HEK293T (cell line): Measurements from ENCODE around the gene TMCO1.

Source experiments
- CTCF ChIA-PET: fragments of 350-600 bp; formaldehyde crosslinking; extraction: SDS; loops from one replicate; lab custom pipeline; 2021; ENCODE audit warnings: antibody characterized with exemption, inconsistent platforms; lab: Yijun Ruan, JAX
- POLR2A ChIA-PET: fragments of 350-600 bp; formaldehyde crosslinking; extraction: SDS; loops from one replicate; lab custom pipeline; 2020; ENCODE audit warnings: antibody characterized with exemption, inconsistent platforms; lab: Yijun Ruan, JAX
- DNase-seq: peaks from one replicate; pipeline ENCODE4 v3.0.0; 2012; ENCODE audit warnings: mixed read lengths; ENCODE audit errors: extremely low spot score
- ARNT ChIP-seq: fragments of 450-650 bp; IDR thresholded peaks from 2 replicates; pipeline ENCODE4 v1.6.1; 2017; ENCODE audit warnings: mild to moderate bottlenecking
- BHLHE40 ChIP-seq: fragments of 450-650 bp; IDR thresholded peaks from 2 replicates; pipeline ENCODE4 v1.6.1; 2016; ENCODE audit warnings: mild to moderate bottlenecking, moderate library complexity, borderline replicate concordance
- CTBP1 ChIP-seq: fragments of 450-650 bp; IDR thresholded peaks from 2 replicates; pipeline ENCODE4 v1.6.1; 2016; ENCODE audit warnings: borderline replicate concordance
- ELF4 ChIP-seq: fragments of 450-650 bp; IDR thresholded peaks from 2 replicates; pipeline ENCODE4 v1.6.1; 2017; ENCODE audit warnings: antibody characterized with exemption
- FOXA1 ChIP-seq: fragments of 450-650 bp; IDR thresholded peaks from 2 replicates; pipeline ENCODE4 v1.6.1; 2016; ENCODE audit warnings: mild to moderate bottlenecking
- FOXK2 ChIP-seq: fragments of 450-650 bp; IDR thresholded peaks from 2 replicates; pipeline ENCODE4 v1.6.1; 2016; ENCODE audit warnings: mild to moderate bottlenecking
- FOXM1 ChIP-seq: fragments of 450-650 bp; IDR thresholded peaks from 2 replicates; pipeline ENCODE4 v1.6.1; 2017; ENCODE audit warnings: mild to moderate bottlenecking, borderline replicate concordance
- HDGF ChIP-seq: fragments of 450-650 bp; IDR thresholded peaks from 2 replicates; pipeline ENCODE4 v1.6.1; 2017; ENCODE audit warnings: antibody characterized with exemption, borderline replicate concordance
- L3MBTL2 ChIP-seq: fragments of 450-650 bp; conservative IDR thresholded peaks from 2 replicates; pipeline ENCODE4 v1.6.1; 2016; ENCODE audit warnings: mild to moderate bottlenecking
- LEF1 ChIP-seq: fragments of 450-650 bp; IDR thresholded peaks from 2 replicates; pipeline ENCODE4 v1.6.1; 2017; ENCODE audit warnings: mild to moderate bottlenecking, borderline replicate concordance
- NFRKB ChIP-seq: fragments of 450-650 bp; IDR thresholded peaks from 2 replicates; pipeline ENCODE4 v1.6.1; 2016; ENCODE audit warnings: mild to moderate bottlenecking, moderate library complexity
- PKNOX1 ChIP-seq: fragments of 450-650 bp; IDR thresholded peaks from 2 replicates; pipeline ENCODE4 v1.6.1; 2016
- SP1 ChIP-seq: fragments of 450-650 bp; IDR thresholded peaks from 2 replicates; pipeline ENCODE4 v1.6.1; 2017
- SUZ12 ChIP-seq: fragments of 450-650 bp; IDR thresholded peaks from 2 replicates; pipeline ENCODE4 v1.6.1; 2016; ENCODE audit warnings: mild to moderate bottlenecking
- TARDBP ChIP-seq: fragments of 450-650 bp; IDR thresholded peaks from 2 replicates; pipeline ENCODE4 v1.6.1; 2016
- ZNF384 ChIP-seq: fragments of 450-650 bp; IDR thresholded peaks from 2 replicates; pipeline ENCODE4 v1.6.1; 2016

The TMCO1 gene

DNA sequence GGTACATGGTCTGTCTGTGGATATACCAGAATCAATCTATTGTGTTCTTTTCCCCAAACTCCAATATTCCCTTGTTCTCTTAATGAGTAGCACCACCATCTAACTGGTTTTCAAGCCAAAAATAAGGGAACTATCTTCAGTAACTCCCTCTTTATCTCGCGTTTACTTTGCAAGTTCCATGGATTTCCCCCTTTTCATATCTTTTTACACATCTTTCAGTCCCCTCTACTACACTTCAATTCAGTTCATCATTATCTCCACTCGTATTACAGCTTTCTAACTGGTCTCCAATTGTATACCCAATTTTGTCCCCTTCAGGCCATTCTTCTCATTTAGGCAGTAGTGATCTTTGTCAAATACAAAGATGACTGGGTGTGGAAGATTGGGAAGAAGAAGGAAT, 4.1 kb upstream of the TMCO1 start:
- POLR2A ChIA-PET = interaction anchor here (0.6 kb wide), 1 partner anchor 56 kb away, joined by 3 read pairs; no protein-coding TSS in a partner anchor
- no peak for TF ChIP-seq SP1
- no peak for TF ChIP-seq FOXK2
- no peak for TF ChIP-seq PKNOX1
- no peak for TF ChIP-seq NFRKB
- TF ChIP-seq ARNT = no peak
- no peak for TF ChIP-seq TARDBP
- no peak for TF ChIP-seq FOXM1
- TF ChIP-seq L3MBTL2 = no peak
- no peak for TF ChIP-seq SUZ12
- no peak for TF ChIP-seq HDGF
- no peak for DNase-seq
- CTCF ChIA-PET = no interaction called here

DNA sequence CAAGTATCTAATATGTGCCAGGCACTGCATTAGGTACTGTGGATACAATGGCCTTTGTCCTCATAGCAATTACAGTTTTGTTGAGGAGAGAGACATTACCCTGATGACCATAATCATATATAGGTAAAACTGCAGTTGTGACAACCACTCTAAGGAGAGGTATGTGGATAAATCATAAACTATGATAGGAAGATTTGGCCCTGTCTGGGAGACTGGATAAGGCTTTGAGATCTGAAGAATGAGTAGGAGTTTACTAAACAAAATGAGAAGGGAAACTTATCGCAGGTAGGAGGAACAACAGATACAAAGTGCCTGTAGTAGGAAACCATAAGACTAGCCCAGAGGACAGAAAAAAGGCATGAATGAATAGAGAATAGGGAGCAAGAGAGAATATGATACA, 4.4 kb downstream of the TMCO1 start:
- ChIA-PET POLR2A (no interaction called here), CTCF (no interaction called here)
- DNase-seq = no peak
- TF ChIP-seq TARDBP (no peak), NFRKB (no peak), CTBP1 (no peak), HDGF (no peak), ELF4 (no peak), LEF1 (no peak), PKNOX1 (no peak)

- no peak for DNase-seq
- TF ChIP-seq CTBP1 (no peak), NFRKB (no peak), SUZ12 (no peak), PKNOX1 (no peak), FOXM1 (no peak), TARDBP (no peak), ARNT (no peak)
- POLR2A ChIA-PET = no interaction called here
- CTCF ChIA-PET = no interaction called here
Measured at GRCh38 chr1:165763442-165763841, 5.2 kb downstream of the TMCO1 start.

GRCh38 chr1:165762725-165763124, 5.9 kb downstream of the TMCO1 start:
- TF ChIP-seq NFRKB = no peak
- no peak for TF ChIP-seq ZNF384
- no peak for TF ChIP-seq FOXA1
- no peak for TF ChIP-seq SUZ12
- TF ChIP-seq SP1 = no peak
- no peak for TF ChIP-seq ELF4
- no peak for TF ChIP-seq ARNT
- TF ChIP-seq TARDBP = no peak
- no peak for TF ChIP-seq PKNOX1
- no peak for TF ChIP-seq L3MBTL2
- TF ChIP-seq FOXK2 = no peak
- TF ChIP-seq CTBP1 = no peak
- ChIA-PET POLR2A (no interaction called here), CTCF (no interaction called here)
- DNase-seq = no peak

- TF ChIP-seq SUZ12 = no peak
- no peak for TF ChIP-seq L3MBTL2
- no peak for TF ChIP-seq SP1
- TF ChIP-seq ARNT = no peak
- TF ChIP-seq FOXM1 = no peak
- no peak for TF ChIP-seq HDGF
- TF ChIP-seq BHLHE40 = no peak
- no peak for TF ChIP-seq PKNOX1
- TF ChIP-seq LEF1 = no peak
- TF ChIP-seq ELF4 = no peak
- TF ChIP-seq NFRKB = no peak
- no peak for TF ChIP-seq FOXK2
- no peak for TF ChIP-seq FOXA1
- no peak for TF ChIP-seq TARDBP
- no peak for TF ChIP-seq ZNF384
- TF ChIP-seq CTBP1 = no peak
- DNase-seq = no peak
- CTCF ChIA-PET = no interaction called here
- POLR2A ChIA-PET = no interaction called here
Measured at GRCh38 chr1:165759095-165759494, 9.6 kb downstream of the TMCO1 start.

- POLR2A ChIA-PET = no interaction called here
- TF ChIP-seq PKNOX1 = no peak
- TF ChIP-seq ZNF384 = no peak
- TF ChIP-seq NFRKB = no peak
- no peak for TF ChIP-seq ELF4
- no peak for TF ChIP-seq CTBP1
- no peak for TF ChIP-seq LEF1
- TF ChIP-seq SP1 = no peak
- TF ChIP-seq TARDBP = no peak
- no peak for TF ChIP-seq HDGF
- TF ChIP-seq SUZ12 = no peak
- TF ChIP-seq FOXK2 = no peak
- TF ChIP-seq FOXA1 = no peak
- CTCF ChIA-PET = no interaction called here
- DNase-seq = no peak
Measured at GRCh38 chr1:165755393-165756010, 13.2 kb downstream of the TMCO1 start.
